NB4 (cell line): ENCODE measurements around the gene LSM3.

Experiments used
- POLR2A ChIP-seq: IDR thresholded peaks from 2 replicates; pipeline ENCODE4 v1.6.1; 2011; ENCODE audit warnings: mild to moderate bottlenecking; ENCODE audit not compliant: insufficient read length; ENCODE audit errors: extremely low read depth
- TF ChIP-seq, protein P1 (sequence below): IDR thresholded peaks from one replicate; pipeline ENCODE4 v1.5.1; 2012; ENCODE audit warnings: low read depth, low read length

- TF ChIP-seq POLR2A, result no peak
- TF ChIP-seq, protein P1, sequence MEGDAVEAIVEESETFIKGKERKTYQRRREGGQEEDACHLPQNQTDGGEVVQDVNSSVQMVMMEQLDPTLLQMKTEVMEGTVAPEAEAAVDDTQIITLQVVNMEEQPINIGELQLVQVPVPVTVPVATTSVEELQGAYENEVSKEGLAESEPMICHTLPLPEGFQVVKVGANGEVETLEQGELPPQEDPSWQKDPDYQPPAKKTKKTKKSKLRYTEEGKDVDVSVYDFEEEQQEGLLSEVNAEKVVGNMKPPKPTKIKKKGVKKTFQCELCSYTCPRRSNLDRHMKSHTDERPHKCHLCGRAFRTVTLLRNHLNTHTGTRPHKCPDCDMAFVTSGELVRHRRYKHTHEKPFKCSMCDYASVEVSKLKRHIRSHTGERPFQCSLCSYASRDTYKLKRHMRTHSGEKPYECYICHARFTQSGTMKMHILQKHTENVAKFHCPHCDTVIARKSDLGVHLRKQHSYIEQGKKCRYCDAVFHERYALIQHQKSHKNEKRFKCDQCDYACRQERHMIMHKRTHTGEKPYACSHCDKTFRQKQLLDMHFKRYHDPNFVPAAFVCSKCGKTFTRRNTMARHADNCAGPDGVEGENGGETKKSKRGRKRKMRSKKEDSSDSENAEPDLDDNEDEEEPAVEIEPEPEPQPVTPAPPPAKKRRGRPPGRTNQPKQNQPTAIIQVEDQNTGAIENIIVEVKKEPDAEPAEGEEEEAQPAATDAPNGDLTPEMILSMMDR, result no peak
Measured at GRCh38 chr3:14139771-14140170, 38.8 kb upstream of the LSM3 start.
